Epithelial cell of esophagus (primary cell): ENCODE data around the gene AHI1.

Experiments used
- DNase-seq: peaks from one replicate; pipeline ENCODE4 v3.0.0; 2010; ENCODE audit warnings: low read depth
- H3K4me3 ChIP-seq: 2 replicates; pipeline ENCODE4 v1.5.1; 2011; ENCODE audit warnings: mild to moderate bottlenecking, low read length, control low read depth
- TF ChIP-seq, protein P1 (sequence below): IDR thresholded peaks from 2 replicates; pipeline ENCODE4 v1.5.1; 2011; ENCODE audit warnings: low read depth, mild to moderate bottlenecking, low read length, control low read depth, inconsistent platforms; ENCODE audit not compliant: insufficient read depth; ENCODE audit errors: missing control alignments

Gene AHI1

DNA sequence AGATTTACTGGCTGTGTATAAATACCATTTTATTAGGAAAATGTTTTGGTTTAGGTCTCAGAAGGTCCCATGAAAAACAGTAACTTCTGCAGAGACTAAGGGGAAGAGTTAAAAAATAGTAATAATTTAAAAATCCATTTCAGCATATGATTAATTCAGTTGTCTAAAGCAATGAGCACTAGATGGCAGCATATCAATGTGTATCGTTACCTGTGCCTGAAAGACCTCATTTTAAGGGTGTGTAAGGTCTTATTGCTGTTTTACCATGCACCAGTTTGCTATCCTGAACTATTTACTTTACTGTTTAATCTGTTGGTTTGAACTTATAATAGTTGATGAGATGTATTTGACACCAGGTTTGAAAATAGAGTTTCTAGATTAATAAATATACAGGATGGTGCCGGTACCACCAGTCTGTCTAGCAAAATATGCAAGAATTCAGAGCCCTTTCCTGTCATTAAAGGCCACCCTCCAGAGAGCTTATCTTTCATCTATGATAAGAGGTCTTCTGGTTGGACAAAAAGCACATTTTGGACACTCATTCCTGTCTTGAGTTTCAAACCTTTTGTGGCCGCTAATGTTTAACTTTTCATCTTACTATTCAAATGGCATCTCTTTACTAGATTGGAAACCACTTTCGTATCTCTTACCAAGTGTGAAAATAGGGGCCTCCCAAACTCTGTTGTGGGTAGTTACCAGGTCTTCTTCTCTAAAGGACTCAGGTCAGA, 8.9 kb upstream of the AHI1 start:
- DNase-seq, result peak; percentile 60
- no peak overlapping the region for H3K4me3 ChIP-seq

DNA sequence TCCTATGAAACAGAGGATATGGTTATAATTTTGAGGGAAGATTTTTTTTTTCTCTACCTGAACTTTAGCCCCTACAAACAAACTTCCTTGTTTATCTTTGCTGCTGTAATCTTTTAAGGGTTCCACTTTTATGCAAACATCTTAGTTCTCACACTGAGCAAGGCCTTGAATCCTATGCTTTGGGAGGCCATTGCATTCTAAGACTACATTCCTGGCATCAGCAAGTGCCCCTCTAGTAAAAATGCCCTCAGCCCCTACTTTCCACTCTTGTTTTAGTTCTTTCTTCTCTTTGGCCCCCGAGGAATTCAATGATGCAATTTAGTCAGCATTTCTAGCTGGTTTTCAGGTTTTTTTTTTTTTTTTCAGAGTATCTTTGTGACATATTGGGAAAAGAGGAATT, 8.1 kb upstream of the AHI1 start:
- no peak for DNase-seq
- no peak overlapping the region for H3K4me3 ChIP-seq
- TF ChIP-seq, protein P1, sequence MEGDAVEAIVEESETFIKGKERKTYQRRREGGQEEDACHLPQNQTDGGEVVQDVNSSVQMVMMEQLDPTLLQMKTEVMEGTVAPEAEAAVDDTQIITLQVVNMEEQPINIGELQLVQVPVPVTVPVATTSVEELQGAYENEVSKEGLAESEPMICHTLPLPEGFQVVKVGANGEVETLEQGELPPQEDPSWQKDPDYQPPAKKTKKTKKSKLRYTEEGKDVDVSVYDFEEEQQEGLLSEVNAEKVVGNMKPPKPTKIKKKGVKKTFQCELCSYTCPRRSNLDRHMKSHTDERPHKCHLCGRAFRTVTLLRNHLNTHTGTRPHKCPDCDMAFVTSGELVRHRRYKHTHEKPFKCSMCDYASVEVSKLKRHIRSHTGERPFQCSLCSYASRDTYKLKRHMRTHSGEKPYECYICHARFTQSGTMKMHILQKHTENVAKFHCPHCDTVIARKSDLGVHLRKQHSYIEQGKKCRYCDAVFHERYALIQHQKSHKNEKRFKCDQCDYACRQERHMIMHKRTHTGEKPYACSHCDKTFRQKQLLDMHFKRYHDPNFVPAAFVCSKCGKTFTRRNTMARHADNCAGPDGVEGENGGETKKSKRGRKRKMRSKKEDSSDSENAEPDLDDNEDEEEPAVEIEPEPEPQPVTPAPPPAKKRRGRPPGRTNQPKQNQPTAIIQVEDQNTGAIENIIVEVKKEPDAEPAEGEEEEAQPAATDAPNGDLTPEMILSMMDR, result no peak

More for the DNA sequence above, 8.9 kb upstream of the AHI1 start:
- TF ChIP-seq, protein P1, result peak; percentile 57

DNA sequence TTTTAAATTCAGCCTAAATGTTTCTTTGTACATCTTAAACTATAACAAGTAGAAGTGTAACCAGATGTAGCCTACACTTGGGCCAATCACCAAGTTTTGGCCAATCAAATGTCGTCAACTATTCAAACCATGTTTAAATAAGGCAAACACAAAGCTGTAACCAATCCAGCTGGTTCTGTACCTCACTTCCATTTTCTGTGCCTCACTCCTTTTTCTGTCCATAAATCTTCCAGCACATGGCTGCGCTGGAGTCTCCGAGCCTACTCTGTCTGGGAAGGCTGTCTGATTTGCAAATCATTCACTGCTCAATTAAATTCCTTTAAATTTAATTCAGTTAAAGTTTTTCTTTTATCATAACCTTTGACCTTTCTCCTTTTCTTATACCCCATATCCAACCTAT, 7.7 kb upstream of the AHI1 start:
- no peak overlapping the region for H3K4me3 ChIP-seq
- TF ChIP-seq, protein P1, result no peak
- no peak for DNase-seq

DNA sequence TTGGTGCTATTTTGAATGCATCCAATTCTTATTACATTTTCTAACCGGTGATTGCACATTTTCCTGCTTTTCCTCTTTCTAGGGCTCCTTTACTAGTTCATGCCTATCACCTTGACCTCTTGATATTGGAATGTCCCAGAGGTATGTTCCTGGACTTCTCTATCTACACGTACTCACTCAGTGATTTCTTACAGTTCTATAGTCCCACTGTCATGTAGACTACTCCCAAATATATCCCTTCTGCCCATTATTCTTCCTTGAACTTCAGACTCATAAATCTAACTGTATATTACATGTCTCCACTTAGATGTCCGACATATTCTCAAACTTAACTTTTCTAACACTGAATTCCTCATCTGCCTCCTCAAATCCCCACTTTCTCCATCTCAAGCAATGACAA, 7.2 kb upstream of the AHI1 start:
- TF ChIP-seq, protein P1, result no peak
- no peak for DNase-seq
- no peak overlapping the region for H3K4me3 ChIP-seq

DNA sequence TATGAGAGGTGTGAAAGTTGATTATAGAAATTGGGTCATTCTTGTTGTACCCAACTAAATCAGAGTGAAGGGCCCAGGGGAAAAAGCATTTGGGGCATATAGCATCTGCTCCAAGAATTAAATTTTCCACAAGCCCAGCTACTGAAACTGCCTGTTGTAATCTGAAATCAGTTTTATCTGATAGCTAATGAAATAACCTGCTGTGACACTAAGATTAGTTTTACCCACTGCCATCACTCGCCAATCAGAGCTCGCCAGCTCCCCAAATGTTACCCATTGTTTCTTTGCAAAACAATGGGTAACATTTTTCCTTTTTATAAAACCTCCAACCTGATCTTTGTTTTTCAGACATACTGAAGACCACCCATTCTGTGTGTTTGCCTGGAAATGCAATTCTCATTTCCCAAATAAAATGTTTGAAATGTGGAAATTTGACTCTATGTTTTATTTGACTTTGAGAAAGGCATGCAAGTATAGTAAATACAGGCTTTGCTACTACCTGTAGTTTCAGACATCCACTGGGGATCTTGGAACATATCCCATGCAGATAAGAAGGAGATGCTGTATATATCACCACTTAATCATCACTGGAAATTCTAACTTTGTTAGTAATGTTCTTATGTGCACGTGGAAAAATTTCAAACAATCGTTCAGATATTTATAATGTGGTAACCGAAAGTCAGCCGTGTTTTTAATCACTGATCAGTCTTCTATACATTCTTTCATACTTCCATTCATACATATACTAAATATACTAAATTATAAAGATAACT, 6.3 kb upstream of the AHI1 start:
- H3K4me3 ChIP-seq, result no peak overlapping the region
- DNase-seq, result no peak
- TF ChIP-seq, protein P1, result no peak

DNA sequence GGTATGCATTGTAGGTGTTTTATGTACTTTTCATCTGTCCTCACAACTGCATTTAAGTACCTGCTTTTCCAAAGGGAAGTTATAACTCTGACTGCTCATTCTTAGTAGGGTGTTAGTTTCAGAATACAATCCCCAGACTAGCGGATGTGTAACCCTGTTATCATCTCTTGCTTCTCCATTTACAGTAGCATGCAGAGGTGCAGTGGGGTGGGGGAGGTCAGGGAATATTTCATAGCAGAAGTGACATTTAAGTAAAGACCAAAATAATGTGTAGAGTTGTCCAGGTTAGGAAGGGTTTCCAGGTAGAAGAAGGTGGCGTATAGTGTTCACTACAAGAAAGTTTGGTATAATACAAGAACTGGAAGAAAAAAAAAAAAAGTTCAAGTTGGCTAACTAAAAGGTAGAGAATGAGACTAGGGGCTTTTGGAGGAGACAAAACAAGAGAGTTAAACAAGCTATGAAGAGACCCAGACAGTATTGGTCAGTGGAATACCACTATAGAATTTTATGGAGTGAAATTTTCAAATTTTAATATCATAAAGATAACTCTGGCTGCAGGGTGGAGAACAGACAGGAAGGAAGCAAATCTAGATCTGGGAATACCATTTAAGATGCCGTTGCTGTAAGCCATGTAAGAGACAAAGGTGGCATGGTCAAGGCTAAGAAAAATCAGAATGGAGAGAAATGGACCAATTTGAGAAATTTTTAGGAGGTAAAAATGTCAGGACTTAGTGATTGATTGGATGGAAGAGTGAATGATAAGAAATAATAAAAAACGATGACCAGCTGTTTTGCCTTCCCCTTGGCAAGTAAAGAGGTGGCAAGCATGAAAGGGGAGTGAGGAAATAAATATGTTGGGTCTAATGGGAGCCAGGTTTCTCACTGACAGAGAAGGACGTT, 2.2 kb upstream of the AHI1 start:
- H3K4me3 ChIP-seq, result no peak overlapping the region
- TF ChIP-seq, protein P1, result no peak
- DNase-seq, result no peak
